H4 (cell line): ENCODE results near the gene DAGLA. TPM values are rescaled to one million over a fixed set of nuclear protein-coding genes. Genes with fewer than 3 reads are reported as not detected.
"Not testable (repeated sequence)": the region's sequence is repeated elsewhere in the genome, so short reads cannot be mapped to it uniquely, and the experiment has no call there.

Experiments
- DNase-seq: peaks from one replicate; pipeline ENCODE4 v3.0.0-alpha.2; 2015; ENCODE audit warnings: low spot score
- total RNA-seq: library from RNA; depleted of rRNA; stranded (reverse); fragments of >200 nt; shearing (Covaris generic); gene quantifications from 2 replicates; pipeline ENCODE4 v1.2.3, GENCODE V29; 2014; rRNA removed

DAGLA gene, protein sequence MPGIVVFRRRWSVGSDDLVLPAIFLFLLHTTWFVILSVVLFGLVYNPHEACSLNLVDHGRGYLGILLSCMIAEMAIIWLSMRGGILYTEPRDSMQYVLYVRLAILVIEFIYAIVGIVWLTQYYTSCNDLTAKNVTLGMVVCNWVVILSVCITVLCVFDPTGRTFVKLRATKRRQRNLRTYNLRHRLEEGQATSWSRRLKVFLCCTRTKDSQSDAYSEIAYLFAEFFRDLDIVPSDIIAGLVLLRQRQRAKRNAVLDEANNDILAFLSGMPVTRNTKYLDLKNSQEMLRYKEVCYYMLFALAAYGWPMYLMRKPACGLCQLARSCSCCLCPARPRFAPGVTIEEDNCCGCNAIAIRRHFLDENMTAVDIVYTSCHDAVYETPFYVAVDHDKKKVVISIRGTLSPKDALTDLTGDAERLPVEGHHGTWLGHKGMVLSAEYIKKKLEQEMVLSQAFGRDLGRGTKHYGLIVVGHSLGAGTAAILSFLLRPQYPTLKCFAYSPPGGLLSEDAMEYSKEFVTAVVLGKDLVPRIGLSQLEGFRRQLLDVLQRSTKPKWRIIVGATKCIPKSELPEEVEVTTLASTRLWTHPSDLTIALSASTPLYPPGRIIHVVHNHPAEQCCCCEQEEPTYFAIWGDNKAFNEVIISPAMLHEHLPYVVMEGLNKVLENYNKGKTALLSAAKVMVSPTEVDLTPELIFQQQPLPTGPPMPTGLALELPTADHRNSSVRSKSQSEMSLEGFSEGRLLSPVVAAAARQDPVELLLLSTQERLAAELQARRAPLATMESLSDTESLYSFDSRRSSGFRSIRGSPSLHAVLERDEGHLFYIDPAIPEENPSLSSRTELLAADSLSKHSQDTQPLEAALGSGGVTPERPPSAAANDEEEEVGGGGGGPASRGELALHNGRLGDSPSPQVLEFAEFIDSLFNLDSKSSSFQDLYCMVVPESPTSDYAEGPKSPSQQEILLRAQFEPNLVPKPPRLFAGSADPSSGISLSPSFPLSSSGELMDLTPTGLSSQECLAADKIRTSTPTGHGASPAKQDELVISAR
- total RNA-seq: 0.68 and 0.83 TPM in 2 replicates

GRCh38 chr11:61679893-61680621, at the start of gene DAGLA:
DAGLA (plus strand) TSS chr11:61680391; CDS start chr11:61720156, 39,765 bp downstream.
- peak; percentile 53 for DNase-seq

DNA sequence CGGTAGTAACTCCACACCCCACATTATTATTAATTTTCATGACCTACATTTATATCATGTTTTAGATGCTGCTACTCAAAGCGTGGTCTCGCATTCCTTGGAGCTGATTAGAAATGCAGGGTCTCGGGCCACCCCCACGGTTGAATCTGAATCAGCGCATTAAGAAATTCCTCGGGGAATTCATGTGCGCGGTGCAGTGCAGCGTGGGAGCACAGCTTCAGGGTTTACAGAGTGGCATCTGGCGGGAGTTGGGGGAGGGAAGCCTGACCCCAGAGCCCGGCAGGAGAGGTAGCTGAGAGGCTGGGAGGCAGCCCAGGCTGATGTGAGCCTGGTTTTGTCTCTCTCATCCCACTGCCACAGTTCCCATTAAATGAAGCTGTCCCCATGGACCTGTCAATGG, 48.1 kb upstream of the DAGLA start:
- DNase-seq: no peak

GRCh38 chr11:61635304-61635703, 44.9 kb upstream of the DAGLA start:
- DNase-seq: no peak

DNA sequence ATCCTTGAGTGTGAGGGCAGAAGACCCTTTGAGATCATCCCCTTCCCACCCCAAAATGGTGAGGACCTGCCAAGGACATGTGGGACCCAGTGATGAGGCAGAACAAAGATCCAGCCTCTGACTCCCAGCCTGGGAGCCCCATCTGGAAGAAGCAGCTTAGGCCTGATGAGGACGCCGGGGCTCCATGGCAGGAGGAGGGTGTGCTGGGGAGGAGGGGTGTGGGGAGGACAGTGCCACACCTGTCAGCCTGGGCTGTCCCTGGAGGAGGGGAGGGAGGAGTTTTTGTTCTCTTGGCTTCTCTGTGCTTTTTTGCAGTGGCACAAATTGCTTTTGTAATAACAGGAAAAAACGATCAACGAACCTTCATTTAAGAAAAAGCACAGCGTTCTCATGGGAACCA, 44.4 kb upstream of the DAGLA start:
- DNase-seq: no peak

- DNase-seq: no peak
Observed at GRCh38 chr11:61636676-61637075, 43.5 kb upstream of the DAGLA start.

DNA sequence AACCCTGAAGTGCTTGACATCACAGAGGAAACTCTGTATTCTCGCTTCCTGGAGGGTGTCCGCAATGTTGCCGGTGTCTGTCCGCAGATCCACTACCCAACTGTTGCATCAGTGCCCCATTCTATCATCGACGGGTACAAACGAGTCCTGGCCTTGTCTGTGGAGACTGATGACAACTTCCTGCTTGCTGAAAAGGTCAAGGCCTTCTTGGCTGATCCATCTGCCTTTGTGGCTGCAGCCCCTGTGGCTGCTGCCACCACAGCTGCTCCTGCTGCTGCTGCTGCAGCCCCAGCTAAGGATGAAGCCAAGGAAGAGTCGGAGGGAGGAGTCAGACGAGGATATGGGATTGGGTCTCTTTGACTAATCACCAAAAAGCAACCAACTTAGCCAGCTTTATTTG, 42.9 kb upstream of the DAGLA start:
- no peak for DNase-seq

- DNase-seq: peak; percentile 29
Observed at GRCh38 chr11:61639816-61640443, 40.3 kb upstream of the DAGLA start.

DNA sequence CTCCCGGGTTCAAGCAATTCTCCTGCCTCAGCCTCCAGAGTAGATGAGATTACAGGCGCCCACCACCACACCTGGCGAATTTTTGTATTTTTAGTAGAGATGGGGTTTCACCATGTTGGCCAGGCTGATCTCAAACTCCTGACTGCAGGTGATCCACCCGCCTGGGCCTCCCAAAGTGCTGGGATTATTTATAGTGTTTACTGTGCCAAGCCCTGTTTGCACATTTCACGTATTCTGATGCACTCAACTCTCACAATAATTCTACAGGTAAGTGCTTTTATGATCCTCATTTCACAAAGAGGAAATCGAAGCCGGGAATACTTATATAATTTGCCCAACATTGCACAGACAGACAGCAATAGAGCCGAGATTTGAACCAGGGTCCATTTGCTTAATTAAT, 38.0 kb upstream of the DAGLA start:
- DNase-seq: no peak

- no peak for DNase-seq
Observed at GRCh38 chr11:61645179-61645868, 34.9 kb upstream of the DAGLA start.

GRCh38 chr11:61647529-61647928, 32.7 kb upstream of the DAGLA start:
- no peak for DNase-seq

DNA sequence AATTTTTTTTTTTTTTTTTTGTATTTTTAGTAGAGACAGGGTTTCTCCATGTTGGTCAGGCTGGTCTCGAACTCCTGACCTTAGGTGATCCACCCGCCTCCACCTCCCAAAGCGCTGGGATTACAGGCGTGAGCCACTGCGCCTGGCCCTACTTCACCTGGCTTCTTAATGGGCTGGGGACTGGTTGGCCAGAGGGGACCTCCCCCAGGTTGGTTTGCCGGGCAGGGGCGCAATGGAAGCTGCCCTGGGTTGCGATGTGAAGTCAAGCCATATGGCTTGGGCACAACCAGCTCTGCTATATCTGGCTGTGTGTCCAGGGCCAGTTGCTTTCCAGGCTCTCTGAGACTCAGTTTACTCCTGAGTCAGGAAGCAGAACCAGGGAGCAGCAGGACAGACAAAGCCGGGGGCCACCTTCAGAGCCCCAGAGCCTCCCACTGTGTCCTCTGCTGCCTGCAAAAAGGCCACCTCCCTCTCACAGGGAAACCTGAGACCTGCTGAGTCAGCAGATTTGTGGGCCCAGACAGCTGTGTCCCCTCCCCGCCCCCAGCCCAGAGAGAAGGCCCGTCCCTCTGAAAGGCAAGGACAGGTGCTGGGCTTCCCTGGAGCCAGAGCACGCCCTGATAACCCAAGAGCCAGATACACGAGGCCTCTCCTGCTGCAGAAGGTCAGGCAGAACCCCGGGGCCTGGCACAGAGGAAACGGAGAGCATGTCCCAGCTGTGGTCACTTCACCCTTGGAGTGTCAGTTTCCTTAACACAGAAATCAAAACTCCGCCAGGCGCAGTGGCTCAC, 29.2 kb upstream of the DAGLA start:
- no peak for DNase-seq

DNA sequence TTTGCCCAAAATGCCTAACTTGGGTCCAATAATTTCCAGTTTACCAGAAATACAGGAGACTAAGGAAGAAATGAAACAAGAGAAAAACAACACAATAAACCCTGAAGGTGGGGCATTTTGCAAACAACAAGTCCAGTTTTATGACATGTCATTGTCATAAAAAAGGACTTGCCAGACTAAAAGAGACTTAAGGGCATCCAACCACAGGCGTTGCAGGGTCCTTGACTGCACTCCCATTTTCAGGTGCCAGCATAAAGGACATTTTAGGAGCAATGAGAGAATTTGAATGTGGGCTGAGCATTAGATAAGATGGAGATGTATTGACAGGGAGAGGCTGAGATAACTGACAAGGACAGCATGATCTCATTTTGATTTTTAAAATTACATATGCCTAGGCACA, 28.1 kb upstream of the DAGLA start:
- no peak for DNase-seq

- DNase-seq: no peak
Observed at GRCh38 chr11:61654397-61654829, 25.8 kb upstream of the DAGLA start.

DNA sequence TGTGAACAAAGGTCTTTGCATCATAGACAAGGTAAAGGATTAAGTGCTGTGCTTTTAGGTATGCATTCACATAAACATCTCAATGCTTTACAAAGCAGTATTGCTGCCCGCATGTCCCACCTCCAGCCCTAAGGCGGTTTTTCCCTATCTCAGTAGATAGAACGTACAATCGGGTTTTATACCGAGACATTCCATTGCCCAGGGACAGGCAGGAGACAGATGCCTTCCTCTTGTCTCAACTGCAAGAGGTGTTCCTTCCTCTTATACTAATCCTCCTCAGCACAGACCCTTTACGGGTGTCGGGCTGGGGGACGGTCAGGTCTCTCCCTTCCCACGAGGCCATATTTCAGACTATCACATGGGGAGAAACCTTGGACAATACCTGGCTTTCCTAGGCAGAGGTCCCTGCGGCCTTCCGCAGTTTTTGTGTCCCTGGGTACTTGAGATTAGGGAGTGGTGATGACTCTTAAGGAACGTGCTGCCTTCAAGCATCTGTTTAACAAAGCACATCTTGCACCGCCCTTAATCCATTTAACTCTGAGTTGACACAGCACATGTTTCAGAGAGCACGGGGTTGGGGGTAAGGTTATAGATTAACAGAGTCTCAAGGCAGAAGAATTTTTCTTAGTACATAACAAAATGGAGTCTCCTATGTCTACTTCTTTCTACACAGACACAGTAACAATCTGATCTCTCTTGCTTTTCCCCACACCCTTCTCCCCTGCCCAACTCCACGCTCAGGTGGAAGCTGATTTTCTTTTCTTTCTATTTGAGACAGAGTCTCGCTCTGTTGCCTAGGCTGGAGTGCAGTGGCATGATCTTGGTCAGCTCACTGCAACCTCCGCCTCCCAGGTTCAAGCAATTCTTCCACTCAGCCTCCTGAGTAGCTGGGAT, 24.7 kb upstream of the DAGLA start:
- not testable (repeated sequence) for DNase-seq

DNA sequence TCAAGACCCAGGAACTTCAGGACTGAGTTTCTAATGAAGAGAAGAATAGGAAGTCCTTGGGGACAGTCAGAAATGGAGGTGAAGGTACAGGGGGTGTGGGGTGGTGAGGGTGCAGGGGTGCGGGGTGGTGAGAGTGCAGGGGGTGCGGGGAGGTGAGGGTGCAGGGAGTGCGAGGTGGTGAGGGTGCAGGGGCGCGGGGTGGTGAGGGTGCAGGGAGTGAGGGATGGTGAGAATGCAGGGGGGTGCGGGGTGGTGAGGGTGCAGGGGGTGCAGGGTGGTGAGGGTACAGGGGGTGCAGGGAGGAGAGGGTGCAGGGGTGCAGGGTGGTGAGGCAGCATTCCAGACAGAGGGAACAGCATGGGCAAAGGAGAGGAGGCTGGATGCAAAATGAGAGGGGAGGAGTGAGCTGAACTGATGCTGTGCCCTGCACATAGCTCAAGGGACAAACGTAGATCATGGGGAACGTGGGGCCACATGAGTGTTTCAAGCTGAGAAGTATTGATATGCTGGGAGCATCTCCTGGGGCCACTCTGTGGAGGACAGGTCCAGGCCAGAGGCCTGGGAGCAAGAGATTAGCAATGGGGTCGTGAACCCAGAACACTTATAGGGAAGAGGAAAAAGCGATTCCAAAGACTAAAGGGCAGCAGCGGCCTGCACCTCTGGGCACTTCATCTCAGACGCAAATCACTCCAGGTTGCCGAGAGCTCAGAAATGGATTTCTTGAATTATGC, 23.7 kb upstream of the DAGLA start:
- DNase-seq: no peak

- peak; percentile 38 for DNase-seq
Observed at GRCh38 chr11:61657566-61658290, 22.5 kb upstream of the DAGLA start.
